Vagina (tissue), 2 donors: Measurements from ENCODE around the gene HOMEZ. TPM values are rescaled to one million over a fixed set of nuclear protein-coding genes. Genes with fewer than 3 reads are reported as not detected.
"Not testable (repeated sequence)": the region's sequence is repeated elsewhere in the genome, so short reads cannot be mapped to it uniquely, and the experiment has no call there.

ENCODE experiments used
- DNase-seq, 2 donors: peaks; one replicate each; pipeline ENCODE4 v3.0.0-alpha.2; 2017; ENCODE audit errors: extremely low spot score in 2 of 2
- H3K27ac ChIP-seq: fragments of 200-600 bp; sonication (generic); one replicate; pipeline ENCODE4 v1.5.1; 2019
- H3K27me3 ChIP-seq: fragments of 200-600 bp; sonication (generic); one replicate; pipeline ENCODE4 v1.5.1; 2019
- H3K36me3 ChIP-seq, 2 donors: fragments of 200-600 bp; sonication (generic); one replicate each; pipeline ENCODE4 v1.5.1; 2017 to 2019
- H3K4me1 ChIP-seq: fragments of 200-600 bp; sonication (generic); one replicate; pipeline ENCODE4 v1.5.1; 2019
- H3K4me3 ChIP-seq, 2 donors: fragments of 200-600 bp; sonication (generic); 1 replicate in 1 of 2; 2 replicates in 1 of 2; pipeline ENCODE4 v1.5.1; 2016 to 2019
- H3K9me3 ChIP-seq: fragments of 200-600 bp; sonication (generic); one replicate; pipeline ENCODE4 v1.5.1; 2019
- CTCF ChIP-seq, 3 experiments: fragments of 450-650 bp in 2 of 3; fragments of 200-600 bp in 1 of 3; sonication (generic) in 1 of 3; IDR thresholded peaks; one replicate each; pipeline ENCODE4 v1.5.1; 2017 to 2019; ENCODE audit warnings: antibody characterized with exemption in 3 of 3, mild to moderate bottlenecking in 2 of 3, moderate library complexity in 2 of 3
- POLR2A ChIP-seq, 2 donors: fragments of 450-650 bp; IDR thresholded peaks; one replicate each; pipeline ENCODE4 v1.6.1; 2017; ENCODE audit warnings: antibody characterized with exemption in 2 of 2, mild to moderate bottlenecking in 2 of 2, moderate library complexity in 2 of 2
- POLR2AphosphoS5 ChIP-seq, 2 donors: sonication (generic); formaldehyde crosslinking; IDR thresholded peaks; one replicate each; pipeline ENCODE4 v1.9.0; 2017; ENCODE audit warnings: antibody characterized with exemption in 2 of 2, mild to moderate bottlenecking in 2 of 2, low read depth in 1 of 2; ENCODE audit not compliant: insufficient read depth in 1 of 2
- intact Hi-C: fragments of 100-400 bp; cut with DNase I; formaldehyde crosslinking; loops from one replicate; pipeline ENCODE4 v1.15.1; 2023
- total RNA-seq: library from RNA; depleted of rRNA; stranded (reverse); fragments of >200 nt; gene quantifications from one replicate; pipeline ENCODE4 v1.2.3, GENCODE V29; 2016

Gene HOMEZ
- total RNA-seq, 1 donor from 2014 or later = 13.5 TPM

DNA sequence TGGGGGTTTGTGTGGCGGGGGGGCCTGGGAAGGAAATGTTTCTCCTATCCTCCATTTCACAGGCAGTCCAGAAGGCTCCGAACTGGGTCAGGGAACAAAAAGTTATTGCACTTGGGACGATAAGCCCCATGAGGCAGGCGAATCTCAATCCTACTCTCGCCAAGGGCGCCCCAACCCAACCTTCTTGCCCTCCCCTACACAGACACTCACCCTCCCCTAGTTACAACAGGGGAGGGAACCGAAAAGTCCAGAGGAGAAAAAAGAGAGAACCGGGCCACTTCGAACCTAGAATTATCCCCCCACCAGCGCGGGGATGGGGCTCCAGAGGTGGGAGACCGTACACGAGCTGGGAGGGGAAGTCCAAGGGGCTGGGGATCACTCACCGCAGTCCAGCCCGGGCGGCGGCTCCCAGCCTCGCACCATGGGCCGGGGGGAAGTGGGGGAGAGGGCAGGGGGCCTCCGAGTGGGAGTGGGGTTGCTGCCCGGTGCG is 357 bp downstream of the HOMEZ start:
- H3K27me3 ChIP-seq = no peaks in the 10 kb centered on the region
- H3K9me3 ChIP-seq = no peaks in the 10 kb centered on the region
- TF ChIP-seq POLR2AphosphoS5 (IDR thresholded peaks at IDR 0.05; ENCODE audit: insufficient read depth in 1 of 2, low read depth in 1 of 2) (no peak), POLR2A (IDR thresholded peaks at IDR 0.05) (no peak), CTCF (IDR thresholded peaks at IDR 0.05) (no peak)
- peak overlapping the region; percentile 98 for H3K27ac ChIP-seq
- no peaks in the 10 kb centered on the region for H3K36me3 ChIP-seq
- intact Hi-C loops = no loop called here
- no peak for DNase-seq
- H3K4me1 ChIP-seq = peaks cover 20% of the 10 kb centered on the region
- peak overlapping the region; percentile 89 to 91 for H3K4me3 ChIP-seq

DNA sequence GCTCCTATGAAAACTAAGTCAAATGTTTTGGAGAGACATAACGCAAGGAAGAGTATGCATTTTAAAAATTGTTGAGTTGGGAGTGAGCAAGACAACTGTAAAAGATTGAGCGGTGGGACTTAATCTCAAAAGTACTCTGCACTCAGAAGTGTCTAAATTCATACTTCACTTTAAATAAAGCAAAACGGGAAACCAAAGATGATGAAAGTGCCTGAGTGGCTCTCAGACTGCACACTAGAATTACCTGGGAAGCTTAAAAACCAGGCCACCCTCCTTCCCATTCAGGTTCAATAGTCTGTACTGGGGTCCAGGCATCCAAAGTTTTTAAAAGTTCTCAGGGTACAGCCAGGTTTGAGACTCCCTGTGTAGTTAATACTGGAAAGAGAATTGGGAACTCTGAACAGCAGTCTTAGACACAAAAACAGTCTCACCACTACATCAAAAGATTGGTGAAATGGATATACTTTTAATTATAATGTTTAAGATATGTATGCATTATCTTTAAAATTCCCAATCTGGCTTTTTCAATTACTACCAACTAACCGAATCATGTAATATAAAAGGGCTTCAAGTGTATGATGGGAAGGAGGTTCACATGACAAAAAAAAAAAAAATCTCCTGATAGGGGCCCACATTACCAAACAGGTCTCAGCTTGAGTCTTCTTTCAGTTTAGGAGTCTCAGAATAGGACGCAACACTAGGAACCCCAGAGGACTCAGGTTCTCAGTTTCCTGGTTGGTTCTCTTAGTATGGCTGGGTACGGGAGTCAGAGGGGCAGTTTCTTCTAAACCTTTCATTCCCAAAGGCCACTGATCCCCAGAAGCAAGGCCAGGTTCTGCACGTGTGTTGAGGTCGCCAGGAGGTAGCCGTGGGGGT is 1.0 kb downstream of the HOMEZ start:
- Histone ChIP-seq H3K27ac (peak overlapping the region; percentile 98), H3K4me1 (peaks cover 20% of the 10 kb centered on the region), H3K36me3 (no peaks in the 10 kb centered on the region), H3K27me3 (no peaks in the 10 kb centered on the region), H3K9me3 (no peaks in the 10 kb centered on the region), H3K4me3 (peak overlapping the region; percentile 89 to 91)
- TF ChIP-seq POLR2AphosphoS5 (IDR thresholded peaks at IDR 0.05; ENCODE audit: insufficient read depth in 1 of 2, low read depth in 1 of 2) (no peak), CTCF (IDR thresholded peaks at IDR 0.05) (no peak), POLR2A (IDR thresholded peaks at IDR 0.05) (no peak)
- DNase-seq = no peak
- intact Hi-C loops = no loop called here

DNA sequence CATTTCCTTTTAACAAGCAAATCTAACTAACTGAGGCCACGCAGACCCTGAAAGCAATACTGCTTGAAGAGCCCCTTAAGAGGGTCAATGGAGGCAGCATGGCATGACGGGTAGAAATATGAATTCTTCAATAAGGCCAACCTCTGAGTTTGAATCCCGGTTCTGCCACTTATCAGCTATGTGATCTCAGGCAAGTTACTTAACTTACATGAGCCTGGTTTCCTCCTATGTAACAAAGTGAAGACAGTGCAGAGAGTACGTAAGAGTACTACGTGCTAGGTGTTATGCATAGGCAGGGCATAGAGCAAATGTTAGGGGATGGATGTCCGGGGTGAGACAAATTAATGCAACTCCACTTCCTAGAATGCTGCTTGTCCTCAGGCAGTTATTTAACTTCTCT is 4.7 kb downstream of the HOMEZ start:
- intact Hi-C loops = no loop called here
- DNase-seq = no peak
- no peaks in the 10 kb centered on the region for H3K9me3 ChIP-seq
- H3K4me3 ChIP-seq = no peak overlapping the region
- no peak for TF ChIP-seq POLR2AphosphoS5 (IDR thresholded peaks at IDR 0.05; ENCODE audit: insufficient read depth in 1 of 2, low read depth in 1 of 2)
- TF ChIP-seq CTCF (IDR thresholded peaks at IDR 0.05) = no peak
- TF ChIP-seq POLR2A (IDR thresholded peaks at IDR 0.05) = no peak
- peaks cover 0 to 7% of the 10 kb centered on the region in 2 donors for H3K36me3 ChIP-seq
- no peak overlapping the region for H3K27ac ChIP-seq
- peaks cover 12% of the 10 kb centered on the region for H3K4me1 ChIP-seq
- no peaks in the 10 kb centered on the region for H3K27me3 ChIP-seq

DNA sequence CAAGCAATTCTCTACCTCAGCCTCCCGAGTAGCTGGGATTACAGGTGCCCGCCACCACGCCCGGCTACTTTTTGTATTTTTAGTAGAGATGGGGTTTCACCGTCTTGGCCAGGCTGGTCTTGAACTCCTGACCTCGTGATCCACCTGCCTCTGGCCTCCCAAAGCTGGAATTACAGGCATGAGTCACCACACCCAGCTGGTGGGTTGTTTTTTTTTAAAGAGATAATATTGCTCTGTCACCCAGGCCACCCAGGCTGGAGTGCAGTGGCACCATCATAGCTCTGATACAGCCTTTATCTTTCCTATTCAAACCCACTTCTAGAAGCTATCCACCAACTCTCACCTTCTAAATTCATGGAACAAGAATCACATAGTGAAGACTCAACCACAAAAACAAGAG is 8.0 kb downstream of the HOMEZ start:
- DNase-seq, H3K9me3 ChIP-seq, H3K4me1 ChIP-seq, intact Hi-C loops, H3K27me3 ChIP-seq, H3K27ac ChIP-seq, H3K4me3 ChIP-seq: not testable (repeated sequence)
- peaks cover 0 to 10% of the 10 kb centered on the region in 2 donors for H3K36me3 ChIP-seq

GRCh38 chr14:23277189-23277588 is 8.7 kb downstream of the HOMEZ start:
- Histone ChIP-seq H3K9me3 (no peaks in the 10 kb centered on the region), H3K4me3 (no peak overlapping the region), H3K4me1 (no peaks in the 10 kb centered on the region), H3K27me3 (no peaks in the 10 kb centered on the region), H3K36me3 (peaks cover 0 to 10% of the 10 kb centered on the region in 2 donors), H3K27ac (no peak overlapping the region)
- intact Hi-C loops = no loop called here
- no peak for TF ChIP-seq POLR2A (IDR thresholded peaks at IDR 0.05)
- TF ChIP-seq CTCF (IDR thresholded peaks at IDR 0.05) = no peak
- no peak for TF ChIP-seq POLR2AphosphoS5 (IDR thresholded peaks at IDR 0.05; ENCODE audit: insufficient read depth in 1 of 2, low read depth in 1 of 2)
- DNase-seq = no peak
